Measurements from ENCODE around the gene UBASH3A.

UBASH3A gene

GRCh38 chr21:42414066-42414465 is 10.4 kb downstream of the UBASH3A start:
- Histone ChIP-seq H3K27ac (no peak overlapping the region), H3K36me3 (ENCODE audit: insufficient read depth, low read length) (no peaks in the 10 kb centered on the region), H3K9ac (ENCODE audit: insufficient read length) (no peak overlapping the region), H3K9me3 (ENCODE audit: low read depth, low read length) (no peaks in the 10 kb centered on the region), H3K4me3 (no peak overlapping the region)
- TF ChIP-seq POLR2AphosphoS5 (IDR thresholded peaks at IDR 0.05; ENCODE audit: borderline replicate concordance, low read depth, low read length): no peak
- TF ChIP-seq EZH2 (IDR thresholded peaks at IDR 0.05): no peak
- no peak for TF ChIP-seq FOXP2 (optimal IDR thresholded peaks at IDR 0.05; ENCODE audit: control extremely low read depth, extremely low read length, insufficient read depth)
- DNase-seq (ENCODE audit: low read depth, low spot score): no peak

GRCh38 chr21:42414553-42414927 is 10.8 kb downstream of the UBASH3A start:
- H3K36me3 ChIP-seq (ENCODE audit: insufficient read depth, low read length): no peaks in the 10 kb centered on the region
- no peak for TF ChIP-seq POLR2AphosphoS5 (IDR thresholded peaks at IDR 0.05; ENCODE audit: borderline replicate concordance, low read depth, low read length)
- TF ChIP-seq FOXP2 (optimal IDR thresholded peaks at IDR 0.05; ENCODE audit: control extremely low read depth, extremely low read length, insufficient read depth): no peak
- no peak for TF ChIP-seq EZH2 (IDR thresholded peaks at IDR 0.05)
- H3K4me3 ChIP-seq: no peak overlapping the region
- H3K27ac ChIP-seq: no peak overlapping the region
- no peaks in the 10 kb centered on the region for H3K9me3 ChIP-seq (ENCODE audit: low read depth, low read length)
- no peak overlapping the region for H3K9ac ChIP-seq (ENCODE audit: insufficient read length)
- no peak for DNase-seq (ENCODE audit: low read depth, low spot score)

- H3K9ac ChIP-seq (ENCODE audit: insufficient read length): no peak overlapping the region
- no peak for DNase-seq (ENCODE audit: low read depth, low spot score)
- H3K9me3 ChIP-seq (ENCODE audit: low read depth, low read length): no peaks in the 10 kb centered on the region
- no peaks in the 10 kb centered on the region for H3K36me3 ChIP-seq (ENCODE audit: insufficient read depth, low read length)
- no peak overlapping the region for H3K4me3 ChIP-seq
- TF ChIP-seq FOXP2 (optimal IDR thresholded peaks at IDR 0.05; ENCODE audit: control extremely low read depth, extremely low read length, insufficient read depth): no peak
- H3K27ac ChIP-seq: no peak overlapping the region
Measured at GRCh38 chr21:42414928-42415769, 11.4 kb downstream of the UBASH3A start.

- Histone ChIP-seq H3K27ac (no peak overlapping the region), H3K36me3 (ENCODE audit: insufficient read depth, low read length) (no peaks in the 10 kb centered on the region), H3K4me3 (no peak overlapping the region), H3K9me3 (ENCODE audit: low read depth, low read length) (no peaks in the 10 kb centered on the region), H3K9ac (ENCODE audit: insufficient read length) (no peak overlapping the region)
- no peak for DNase-seq (ENCODE audit: low read depth, low spot score)
- TF ChIP-seq FOXP2 (optimal IDR thresholded peaks at IDR 0.05; ENCODE audit: control extremely low read depth, extremely low read length, insufficient read depth) (no peak), EZH2 (IDR thresholded peaks at IDR 0.05) (no peak), POLR2AphosphoS5 (IDR thresholded peaks at IDR 0.05; ENCODE audit: borderline replicate concordance, low read depth, low read length) (no peak)
Measured at GRCh38 chr21:42417533-42417932, 13.8 kb downstream of the UBASH3A start.

GRCh38 chr21:42418886-42419285 is 15.2 kb downstream of the UBASH3A start:
- Histone ChIP-seq H3K36me3 (ENCODE audit: insufficient read depth, low read length) (no peaks in the 10 kb centered on the region), H3K4me3 (no peak overlapping the region), H3K27ac (no peak overlapping the region), H3K9ac (ENCODE audit: insufficient read length) (no peak overlapping the region), H3K9me3 (ENCODE audit: low read depth, low read length) (no peaks in the 10 kb centered on the region)
- no peak for DNase-seq (ENCODE audit: low read depth, low spot score)
- no peak for TF ChIP-seq FOXP2 (optimal IDR thresholded peaks at IDR 0.05; ENCODE audit: control extremely low read depth, extremely low read length, insufficient read depth)
- no peak for TF ChIP-seq POLR2AphosphoS5 (IDR thresholded peaks at IDR 0.05; ENCODE audit: borderline replicate concordance, low read depth, low read length)
- TF ChIP-seq EZH2 (IDR thresholded peaks at IDR 0.05): no peak

GRCh38 chr21:42419845-42420244 is 16.1 kb downstream of the UBASH3A start:
- H3K27ac ChIP-seq: no peak overlapping the region
- no peak overlapping the region for H3K9ac ChIP-seq (ENCODE audit: insufficient read length)
- H3K4me3 ChIP-seq: no peak overlapping the region
- TF ChIP-seq POLR2AphosphoS5 (IDR thresholded peaks at IDR 0.05; ENCODE audit: borderline replicate concordance, low read depth, low read length): no peak
- no peak for TF ChIP-seq FOXP2 (optimal IDR thresholded peaks at IDR 0.05; ENCODE audit: control extremely low read depth, extremely low read length, insufficient read depth)
- no peak for TF ChIP-seq EZH2 (IDR thresholded peaks at IDR 0.05)
- H3K9me3 ChIP-seq (ENCODE audit: low read depth, low read length): no peaks in the 10 kb centered on the region
- H3K36me3 ChIP-seq (ENCODE audit: insufficient read depth, low read length): no peaks in the 10 kb centered on the region
- no peak for DNase-seq (ENCODE audit: low read depth, low spot score)

GRCh38 chr21:42421018-42421793 is 17.5 kb downstream of the UBASH3A start:
- Histone ChIP-seq H3K36me3 (ENCODE audit: insufficient read depth, low read length) (no peaks in the 10 kb centered on the region), H3K9me3 (ENCODE audit: low read depth, low read length) (no peaks in the 10 kb centered on the region), H3K4me3 (no peak overlapping the region), H3K27ac (no peak overlapping the region), H3K9ac (ENCODE audit: insufficient read length) (no peak overlapping the region)
- no peak for DNase-seq (ENCODE audit: low read depth, low spot score)
- no peak for TF ChIP-seq POLR2AphosphoS5 (IDR thresholded peaks at IDR 0.05; ENCODE audit: borderline replicate concordance, low read depth, low read length)
- no peak for TF ChIP-seq EZH2 (IDR thresholded peaks at IDR 0.05)
- TF ChIP-seq FOXP2 (optimal IDR thresholded peaks at IDR 0.05; ENCODE audit: control extremely low read depth, extremely low read length, insufficient read depth): no peak

GRCh38 chr21:42423197-42423675 is 19.5 kb downstream of the UBASH3A start:
- DNase-seq (ENCODE audit: low read depth, low spot score): no peak
- no peaks in the 10 kb centered on the region for H3K9me3 ChIP-seq (ENCODE audit: low read depth, low read length)
- H3K9ac ChIP-seq (ENCODE audit: insufficient read length): no peak overlapping the region
- no peaks in the 10 kb centered on the region for H3K36me3 ChIP-seq (ENCODE audit: insufficient read depth, low read length)
- no peak overlapping the region for H3K27ac ChIP-seq
- H3K4me3 ChIP-seq: no peak overlapping the region
- TF ChIP-seq FOXP2 (optimal IDR thresholded peaks at IDR 0.05; ENCODE audit: control extremely low read depth, extremely low read length, insufficient read depth): no peak
